Chondrocyte (in vitro differentiated cells): Measurements from ENCODE around the gene HSP90B1. TPM values are rescaled to one million over a fixed set of nuclear protein-coding genes. Genes with fewer than 3 reads are reported as not detected.

Experiments used
- DNase-seq: peaks from one replicate; pipeline ENCODE4 v3.0.0; 2021; ENCODE audit warnings: mixed read lengths, low spot score
- H3K27ac Mint-ChIP-seq: one replicate; pipeline ENCODE4 v1.8.0; 2021; ENCODE audit warnings: mild to moderate bottlenecking, moderate library complexity, mixed read lengths; ENCODE audit not compliant: unreplicated experiment
- H3K27me3 Mint-ChIP-seq: 2 replicates; pipeline ENCODE4 v1.8.0; 2021; ENCODE audit warnings: low read depth, mixed read lengths
- H3K36me3 Mint-ChIP-seq: 2 replicates; pipeline ENCODE4 v1.8.0; 2021; ENCODE audit warnings: low read depth, mixed read lengths
- H3K4me1 Mint-ChIP-seq: 2 replicates; pipeline ENCODE4 v1.8.0; 2021; ENCODE audit warnings: low read depth, mild to moderate bottlenecking, mixed read lengths
- H3K4me3 Mint-ChIP-seq: one replicate; pipeline ENCODE4 v1.8.0; 2021; ENCODE audit warnings: mild to moderate bottlenecking, moderate library complexity, mixed read lengths; ENCODE audit not compliant: unreplicated experiment
- H3K9me3 Mint-ChIP-seq: 2 replicates; pipeline ENCODE4 v1.8.0; 2021; ENCODE audit warnings: low read depth, mixed read lengths
- CTCF ChIP-seq: fragments of 200-600 bp; sonication (generic); IDR thresholded peaks from 2 replicates; pipeline ENCODE4 v1.5.0; 2021; ENCODE audit warnings: antibody characterized with exemption, mild to moderate bottlenecking, moderate library complexity
- total RNA-seq: library from RNA; stranded (reverse); gene quantifications from 3 replicates; pipeline ENCODE4 v1.2.1, GENCODE V29; 2021

HSP90B1 gene
- total RNA-seq, 1 donor from 2014 or later = 754 TPM

- DNase-seq = no peak
- H3K27me3 Mint-ChIP-seq = no peaks in the 10 kb centered on the region
- no peaks in the 10 kb centered on the region for H3K4me1 Mint-ChIP-seq
- peaks cover 1% of the 10 kb centered on the region for H3K36me3 Mint-ChIP-seq
- H3K27ac Mint-ChIP-seq = no peak overlapping the region
- no peak for TF ChIP-seq CTCF
- H3K9me3 Mint-ChIP-seq = no peaks in the 10 kb centered on the region
- no peak overlapping the region for H3K4me3 Mint-ChIP-seq
These were observed 64.0 kb downstream of the HSP90B1 start for GRCh38 chr12:103994235-103994634.

- no peak for DNase-seq
- no peak overlapping the region for H3K27ac Mint-ChIP-seq
- H3K4me1 Mint-ChIP-seq = no peaks in the 10 kb centered on the region
- H3K27me3 Mint-ChIP-seq = no peaks in the 10 kb centered on the region
- no peaks in the 10 kb centered on the region for H3K9me3 Mint-ChIP-seq
- no peak for TF ChIP-seq CTCF
- H3K4me3 Mint-ChIP-seq = no peak overlapping the region
- peaks cover 3% of the 10 kb centered on the region for H3K36me3 Mint-ChIP-seq
These were observed 66.4 kb downstream of the HSP90B1 start for GRCh38 chr12:103996595-103996994.

GRCh38 chr12:103997286-103997900 is 67.2 kb downstream of the HSP90B1 start:
- no peak overlapping the region for H3K27ac Mint-ChIP-seq
- peaks cover 3% of the 10 kb centered on the region for H3K36me3 Mint-ChIP-seq
- TF ChIP-seq CTCF = no peak
- H3K9me3 Mint-ChIP-seq = no peaks in the 10 kb centered on the region
- no peak overlapping the region for H3K4me3 Mint-ChIP-seq
- H3K4me1 Mint-ChIP-seq = no peaks in the 10 kb centered on the region
- no peaks in the 10 kb centered on the region for H3K27me3 Mint-ChIP-seq
- DNase-seq = no peak

Other genes with a start within 250 kb of the HSP90B1 start
- 24.0 to 26.2 TPM (median 25.3 TPM) in 3 replicates for gene NT5DC3, start 89.2 kb upstream of the HSP90B1 start, total RNA-seq
- gene TDG, start 35.5 kb downstream of the HSP90B1 start, total RNA-seq = 39.3 to 49.5 TPM (median 44.0 TPM) in 3 replicates
- 37.6 to 48.6 TPM (median 38.8 TPM) in 3 replicates for gene GLT8D2, start 119.8 kb downstream of the HSP90B1 start, total RNA-seq
- gene HCFC2, start 134.1 kb downstream of the HSP90B1 start, total RNA-seq = 20.8 to 26.9 TPM (median 23.5 TPM) in 3 replicates
- 20.6 to 25.3 TPM (median 24.7 TPM) in 3 replicates for gene NFYB, start 207.8 kb downstream of the HSP90B1 start, total RNA-seq